AG20443 (cell line): ENCODE data around the gene CDR2.
"Not testable (repeated sequence)": the region's sequence is repeated elsewhere in the genome, so short reads cannot be mapped to it uniquely, and the experiment has no call there.

Experiments used
- DNase-seq: peaks from one replicate; pipeline ENCODE4 v3.0.0; 2012; ENCODE audit warnings: low spot score, mixed read lengths

CDR2 gene

DNA sequence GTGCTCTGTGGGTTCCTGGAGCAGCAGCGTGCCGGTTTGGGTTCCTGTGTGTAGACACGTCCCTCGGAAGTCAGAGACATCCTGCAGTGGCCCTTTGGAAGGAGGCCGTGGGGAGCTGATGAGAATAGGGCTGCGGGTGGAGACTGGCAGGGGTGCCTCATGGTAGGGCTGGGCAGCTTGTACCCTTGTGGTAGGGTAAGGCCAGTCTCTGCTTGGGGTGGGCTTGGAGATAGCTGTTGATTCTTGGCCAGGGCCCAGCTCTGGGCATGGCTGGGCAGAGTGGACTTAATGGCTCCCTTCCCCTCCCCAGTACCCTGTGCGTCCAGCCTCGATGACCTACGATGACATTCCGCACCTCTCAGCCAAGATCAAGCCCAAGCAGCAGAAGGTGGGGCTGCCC is 66.6 kb downstream of the CDR2 start:
- DNase-seq, result no peak

DNA sequence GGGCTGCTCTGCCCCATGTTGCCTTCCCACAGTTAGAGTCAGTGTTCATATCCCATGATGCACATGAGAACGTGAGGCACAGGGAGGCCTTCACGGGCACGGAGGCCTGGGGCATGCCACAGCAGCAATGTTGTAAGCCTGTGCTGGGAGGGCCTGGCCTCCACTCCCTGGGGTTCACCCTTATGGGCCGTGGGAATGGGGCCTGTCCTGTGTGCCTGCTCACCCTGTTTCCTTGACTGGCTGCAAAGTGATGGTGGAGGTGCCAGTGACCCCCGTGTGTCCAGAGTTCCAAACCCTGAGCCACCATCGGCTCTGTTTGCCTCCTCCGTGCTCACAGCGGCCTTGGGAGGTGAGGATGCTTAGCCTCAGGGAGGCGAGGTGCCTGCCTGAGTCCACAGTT is 67.6 kb downstream of the CDR2 start:
- no peak for DNase-seq

DNA sequence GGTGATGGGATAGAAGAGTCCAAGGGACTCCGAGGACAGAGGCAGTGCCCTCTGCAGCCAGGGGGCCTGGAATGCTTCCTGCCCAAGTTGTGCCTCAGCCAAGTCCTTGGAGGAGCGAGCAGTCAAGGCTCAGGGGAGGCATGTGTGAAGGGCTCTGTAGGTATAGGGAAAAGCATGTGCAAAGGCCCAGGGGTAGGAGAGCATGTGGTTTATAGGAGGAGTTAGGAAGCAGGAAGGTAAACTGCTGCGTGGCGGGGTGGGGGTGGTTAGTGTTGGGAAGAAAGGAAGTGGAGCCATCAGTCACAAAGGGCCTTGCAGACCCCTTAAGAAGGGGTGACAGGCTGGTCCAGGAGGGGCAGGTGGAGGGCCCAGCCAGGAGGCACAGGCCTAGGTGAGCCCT is 70.0 kb downstream of the CDR2 start:
- no peak for DNase-seq

DNA sequence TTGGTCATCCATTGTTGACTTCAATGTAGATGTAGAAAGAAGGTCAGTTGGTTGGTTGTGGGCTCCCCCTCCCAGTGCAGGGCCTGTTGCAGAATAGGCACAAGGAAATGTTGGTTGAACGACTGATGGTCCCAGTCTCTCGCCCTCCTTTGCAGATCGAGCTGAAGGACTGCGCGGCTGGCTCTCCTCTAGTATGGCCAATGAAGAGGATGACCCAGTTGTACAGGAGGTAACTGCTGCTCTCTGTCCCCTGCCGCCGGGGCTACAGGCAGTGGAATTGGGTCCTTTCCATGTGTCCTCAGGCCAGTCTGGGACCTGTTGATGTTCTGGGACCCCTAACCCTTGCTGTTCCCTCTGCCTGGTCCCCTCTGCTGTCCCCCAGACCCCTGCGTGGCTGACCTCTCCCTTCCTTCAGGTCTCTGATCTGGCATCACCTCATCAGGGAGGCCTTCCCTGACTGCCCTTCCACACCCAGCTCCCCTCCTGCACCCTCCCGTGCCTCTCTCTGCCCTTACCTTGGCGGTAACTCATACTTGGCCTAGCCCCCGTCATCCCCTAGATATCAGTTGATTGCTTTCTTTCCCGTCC is 71.5 kb downstream of the CDR2 start:
- DNase-seq, result no peak

DNA sequence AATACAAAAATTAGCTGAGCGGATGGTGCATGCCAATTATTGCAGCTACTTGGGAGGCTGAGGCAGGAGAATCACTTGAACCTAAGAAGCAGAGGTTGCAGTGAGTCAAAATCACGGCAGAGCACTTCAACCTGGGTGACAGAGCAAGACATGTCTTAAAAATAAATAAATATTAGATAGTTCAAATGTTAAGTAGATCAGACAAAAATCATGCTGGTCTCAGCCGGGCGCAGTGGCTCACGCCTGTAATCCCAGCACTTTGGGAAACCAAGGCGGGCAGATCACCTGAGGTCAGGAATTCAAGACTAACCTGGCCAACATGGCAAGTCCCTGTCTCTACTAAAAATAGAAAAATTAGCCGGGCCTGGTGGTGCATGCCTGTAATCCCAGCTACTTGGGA is 73.0 kb downstream of the CDR2 start:
- DNase-seq, result not testable (repeated sequence)

DNA sequence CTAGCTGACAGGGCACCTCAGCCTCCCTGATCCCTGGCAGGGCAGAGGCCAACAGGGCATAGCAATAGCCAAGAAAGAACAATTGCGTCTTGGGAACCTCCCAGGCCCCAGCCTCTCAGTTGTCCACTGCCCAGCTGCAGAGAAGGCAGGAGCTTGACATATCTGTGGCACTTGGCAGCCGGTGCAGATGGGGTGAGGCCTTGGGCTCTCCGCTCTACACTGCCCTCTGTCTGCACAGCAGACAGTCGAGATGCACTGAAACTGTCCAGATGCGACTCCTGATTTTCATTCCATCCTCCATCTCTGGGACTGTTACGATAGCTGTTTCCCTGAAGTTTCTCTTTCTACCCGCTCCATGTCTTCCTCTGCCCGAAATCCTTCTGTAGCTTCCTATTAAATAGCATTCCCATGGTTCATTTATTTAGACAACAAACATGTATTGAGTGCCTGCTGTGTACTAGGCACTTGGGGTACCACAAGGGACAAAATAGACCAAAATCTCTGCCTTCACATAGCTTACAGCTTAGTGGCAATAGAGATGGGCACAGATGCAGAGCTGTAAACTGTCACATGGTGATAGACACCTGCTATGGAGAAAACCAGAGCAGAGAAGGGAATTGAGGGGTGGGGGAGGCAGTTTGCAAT is 73.9 kb downstream of the CDR2 start:
- DNase-seq, result peak; percentile 87

DNA sequence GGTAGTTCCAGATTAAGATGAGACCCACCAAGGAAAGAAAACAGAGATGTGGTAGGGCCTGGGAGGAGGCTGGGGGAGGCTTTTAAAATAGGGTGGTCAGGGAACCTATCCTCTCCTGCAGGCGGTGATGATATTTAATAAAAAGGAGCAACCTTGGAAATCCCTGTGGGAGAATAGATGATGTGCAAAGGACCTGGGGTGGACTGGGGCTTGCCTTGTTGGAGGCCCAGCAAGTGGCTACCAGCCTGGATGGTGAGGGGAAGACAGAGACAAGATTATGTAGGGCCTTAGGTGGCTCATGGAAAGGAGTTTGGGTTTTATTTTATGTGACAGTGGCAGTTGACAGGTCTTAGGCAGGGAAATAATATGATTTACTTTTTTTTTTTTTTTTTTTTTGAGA is 75.4 kb downstream of the CDR2 start:
- no peak for DNase-seq

DNA sequence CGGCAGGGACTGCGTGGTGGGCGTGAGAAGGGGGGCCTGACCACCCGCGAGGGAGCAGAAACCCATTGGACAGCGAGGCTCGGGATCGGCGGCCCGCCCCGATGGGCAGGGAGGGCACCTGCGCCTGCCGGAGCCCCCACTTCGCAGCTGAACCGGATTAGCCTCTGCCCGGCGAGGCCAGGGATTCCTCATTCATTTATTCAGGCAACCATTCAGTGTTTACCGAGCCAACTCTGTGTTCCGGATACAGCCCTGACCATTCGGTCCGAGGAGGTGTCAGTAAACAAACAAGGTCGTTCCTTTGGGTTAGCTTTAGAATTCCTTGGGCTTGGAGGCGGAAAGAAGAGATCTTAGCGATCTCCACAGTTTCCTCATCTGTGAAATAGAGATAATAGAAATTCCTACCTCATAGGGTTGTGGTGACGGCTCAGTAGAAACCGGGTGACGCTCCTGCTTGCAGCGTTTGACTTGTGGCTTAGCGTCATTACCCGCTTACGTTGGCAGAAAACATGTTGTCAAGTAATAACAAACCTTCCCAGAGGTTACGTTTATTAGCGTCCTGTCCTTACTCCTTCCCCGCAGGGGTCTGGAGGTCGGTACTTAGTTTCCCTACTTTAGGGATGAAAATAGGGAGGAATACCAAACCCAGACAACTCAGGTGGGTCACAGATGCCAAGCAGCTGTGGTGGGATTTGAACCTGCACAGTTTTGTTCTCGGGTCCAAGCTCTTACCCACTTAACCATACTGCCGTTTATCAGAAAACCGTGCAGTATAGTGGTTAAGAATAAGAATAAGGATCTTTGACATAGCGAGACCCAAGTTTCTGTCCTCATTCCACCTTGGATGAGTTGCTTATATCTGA is 76.3 kb downstream of the CDR2 start:
- peak; percentile 82 for DNase-seq

DNA sequence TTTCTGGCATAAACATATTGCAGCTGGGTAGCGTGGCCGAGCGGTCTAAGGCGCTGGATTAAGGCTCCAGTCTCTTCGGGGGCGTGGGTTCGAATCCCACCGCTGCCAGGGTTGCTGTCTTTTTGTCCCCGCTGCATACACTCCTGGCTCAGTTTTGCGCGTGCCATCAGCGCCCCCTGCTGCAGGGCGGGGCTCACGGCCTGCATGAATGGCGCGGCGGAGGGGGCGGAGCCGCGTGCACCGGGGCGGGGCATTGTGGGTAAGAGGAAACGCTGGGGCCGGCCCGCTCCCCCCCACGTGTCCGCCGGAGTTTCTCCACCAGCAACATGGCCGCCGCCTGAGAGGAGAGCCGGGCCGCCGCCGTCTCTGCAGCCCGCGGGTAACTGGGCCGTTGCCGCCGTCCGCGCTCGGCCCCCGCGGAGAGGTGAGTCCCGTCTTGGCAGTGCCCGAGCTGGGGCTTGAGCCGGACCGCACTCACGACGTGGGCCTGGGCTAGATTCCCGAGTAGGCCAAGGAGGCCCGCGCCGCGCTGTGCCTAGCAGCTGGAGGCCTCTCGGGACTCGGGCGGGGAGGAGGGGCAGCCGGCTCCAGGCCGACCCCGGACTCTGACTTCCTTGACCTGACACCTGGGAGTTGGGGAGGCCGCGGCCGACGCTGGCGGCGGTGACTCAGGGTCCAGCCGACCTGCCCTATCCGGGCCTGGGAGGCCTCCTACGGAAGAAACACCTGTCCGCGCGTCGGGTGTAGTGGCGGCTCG is 77.1 kb downstream of the CDR2 start, which contains the start of gene POLR3E:
TSS of gene POLR3E (plus strand) at position 296 of the 757 bp plus-strand sequence. CDS start 5,560 bp downstream, outside the sequence.
- peak; percentile 99 for DNase-seq

DNA sequence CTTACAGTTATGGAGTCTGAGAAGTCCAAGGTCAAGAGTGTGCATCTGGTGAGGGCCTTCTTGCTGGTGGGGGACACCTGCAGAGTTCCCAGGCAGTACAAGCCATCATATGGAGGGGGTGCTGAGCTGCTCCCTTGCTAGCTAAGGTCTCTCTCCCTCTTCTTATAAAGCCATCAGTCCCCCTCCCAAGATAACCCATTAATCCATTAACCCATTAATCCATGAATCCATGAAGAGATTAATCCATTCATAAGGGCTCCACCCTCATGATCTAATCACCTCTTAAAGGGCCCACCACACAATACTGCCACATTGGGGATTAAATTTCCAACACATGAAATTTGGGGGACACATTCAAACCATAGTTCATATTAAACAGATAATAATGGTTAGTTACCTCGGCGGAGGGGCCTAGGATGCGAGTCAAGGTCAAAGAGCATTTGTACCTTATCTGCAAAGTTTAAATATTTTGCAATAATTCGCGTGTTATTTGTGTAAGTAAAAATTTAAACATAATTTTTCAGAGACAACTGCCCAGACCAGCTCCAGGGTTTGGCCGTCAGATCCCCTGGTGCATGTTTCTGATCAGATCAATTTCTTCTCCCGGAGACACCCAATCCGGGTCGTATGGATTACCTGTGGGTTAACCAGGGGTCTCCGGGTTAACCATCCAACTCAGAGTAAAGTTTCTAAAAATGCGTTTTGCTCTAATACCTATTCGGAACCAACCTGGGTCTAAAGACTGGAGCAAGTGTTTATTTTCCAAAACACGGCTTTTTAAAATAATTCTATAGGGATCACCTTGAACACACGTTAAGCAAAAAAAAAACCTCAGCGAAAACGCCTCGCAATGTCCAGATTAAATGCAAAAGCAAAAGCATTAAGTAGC is 78.0 kb downstream of the CDR2 start:
- no peak for DNase-seq
